Mesendoderm (in vitro differentiated cells): ENCODE measurements around the gene IGFBP2.
"Not testable (repeated sequence)": the region's sequence is repeated elsewhere in the genome, so short reads cannot be mapped to it uniquely, and the experiment has no call there.

ENCODE experiments used
- DNase-seq: peaks from one replicate; pipeline ENCODE4 v3.0.0; 2013
- H2AK5ac ChIP-seq: 2 replicates; pipeline ENCODE4 v1.6.1; 2013; ENCODE audit warnings: low read length, inconsistent platforms
- H2BK120ac ChIP-seq: 2 replicates; pipeline ENCODE4 v1.6.1; 2013; ENCODE audit warnings: low read depth, mild to moderate bottlenecking, low read length, moderate library complexity, mixed read lengths
- H2BK15ac ChIP-seq: replicated peaks from 2 replicates; pipeline ENCODE4 v1.6.1; 2013; ENCODE audit warnings: low read depth, mild to moderate bottlenecking, moderate library complexity
- H2BK5ac ChIP-seq: 2 replicates; pipeline ENCODE4 v1.6.1; 2013; ENCODE audit warnings: low read length, inconsistent platforms
- H3K18ac ChIP-seq: 2 replicates; pipeline ENCODE4 v1.6.1; 2013; ENCODE audit warnings: mild to moderate bottlenecking, low read length, mixed read lengths
- H3K23ac ChIP-seq: one replicate; pipeline ENCODE4 v1.6.1; 2013; ENCODE audit warnings: low read length
- H3K27ac ChIP-seq: 2 replicates; pipeline ENCODE4 v1.5.1; 2013; ENCODE audit warnings: low read depth, mild to moderate bottlenecking, inconsistent platforms, low read length, moderate library complexity
- H3K27me3 ChIP-seq: 2 replicates; pipeline ENCODE4 v1.6.1; 2013; ENCODE audit warnings: low read length, control low read depth, mild to moderate bottlenecking, inconsistent platforms; ENCODE audit not compliant: insufficient read depth, poor library complexity
- H3K36me3 ChIP-seq: 2 replicates; pipeline ENCODE4 v1.6.1; 2013; ENCODE audit warnings: low read length, inconsistent platforms; ENCODE audit not compliant: control insufficient read depth, insufficient read depth
- H3K4ac ChIP-seq: one replicate; pipeline ENCODE4 v1.6.1; 2013; ENCODE audit warnings: low read depth, mild to moderate bottlenecking, low read length, moderate library complexity
- H3K4me1 ChIP-seq: 2 replicates; pipeline ENCODE4 v1.6.1; 2013; ENCODE audit warnings: low read depth, low read length, inconsistent platforms; ENCODE audit not compliant: control insufficient read depth
- H3K4me2 ChIP-seq: 2 replicates; pipeline ENCODE4 v1.6.1; 2013; ENCODE audit warnings: low read length
- H3K4me3 ChIP-seq: 2 replicates; pipeline ENCODE4 v1.5.1; 2013; ENCODE audit warnings: mild to moderate bottlenecking, low read length
- H3K56ac ChIP-seq: one replicate; pipeline ENCODE4 v1.6.1; 2013; ENCODE audit warnings: low read length
- H3K79me1 ChIP-seq: 2 replicates; pipeline ENCODE4 v1.6.1; 2013; ENCODE audit warnings: low read length, inconsistent platforms
- H3K79me2 ChIP-seq: 2 replicates; pipeline ENCODE4 v1.6.1; 2013; ENCODE audit warnings: mild to moderate bottlenecking, low read length; ENCODE audit not compliant: control insufficient read depth, insufficient read depth
- H3K9ac ChIP-seq: 2 replicates; pipeline ENCODE4 v1.6.1; 2013; ENCODE audit warnings: low read length, inconsistent platforms
- H4K5ac ChIP-seq: one replicate; pipeline ENCODE4 v1.6.1; 2013; ENCODE audit warnings: low read length
- H4K8ac ChIP-seq: one replicate; pipeline ENCODE4 v1.6.1; 2013; ENCODE audit warnings: low read depth, mild to moderate bottlenecking, control low read depth, low read length, moderate library complexity
- WGBS: extraction: QIAGEN DNeasy Blood & Tissue Kit; methylation state at CpG from one replicate; pipeline ENCODE4 v1.1.7; 2013; ENCODE audit warnings: low lambda C conversion rate, missing lambda C conversion rate; ENCODE audit not compliant: insufficient coverage; ENCODE audit errors: extremely low coverage; 5-methylcytosine and 5-hydroxymethylcytosine counted together

The IGFBP2 gene

GRCh38 chr2:216597825-216598224 lies 35.4 kb upstream of the IGFBP2 start:
- not testable (repeated sequence) for H2AK5ac ChIP-seq, H3K4me2 ChIP-seq, H3K4ac ChIP-seq, H3K79me2 ChIP-seq, H3K4me3 ChIP-seq, H3K4me1 ChIP-seq, H3K79me1 ChIP-seq, H2BK120ac ChIP-seq, H3K27me3 ChIP-seq, H3K27ac ChIP-seq, H3K18ac ChIP-seq, H2BK15ac ChIP-seq, DNase-seq, H3K56ac ChIP-seq, H4K8ac ChIP-seq, H3K36me3 ChIP-seq, H2BK5ac ChIP-seq, H3K23ac ChIP-seq, H4K5ac ChIP-seq, H3K9ac ChIP-seq
- WGBS = no CpG with 5 or more reads among the region's 7 CpGs

DNA sequence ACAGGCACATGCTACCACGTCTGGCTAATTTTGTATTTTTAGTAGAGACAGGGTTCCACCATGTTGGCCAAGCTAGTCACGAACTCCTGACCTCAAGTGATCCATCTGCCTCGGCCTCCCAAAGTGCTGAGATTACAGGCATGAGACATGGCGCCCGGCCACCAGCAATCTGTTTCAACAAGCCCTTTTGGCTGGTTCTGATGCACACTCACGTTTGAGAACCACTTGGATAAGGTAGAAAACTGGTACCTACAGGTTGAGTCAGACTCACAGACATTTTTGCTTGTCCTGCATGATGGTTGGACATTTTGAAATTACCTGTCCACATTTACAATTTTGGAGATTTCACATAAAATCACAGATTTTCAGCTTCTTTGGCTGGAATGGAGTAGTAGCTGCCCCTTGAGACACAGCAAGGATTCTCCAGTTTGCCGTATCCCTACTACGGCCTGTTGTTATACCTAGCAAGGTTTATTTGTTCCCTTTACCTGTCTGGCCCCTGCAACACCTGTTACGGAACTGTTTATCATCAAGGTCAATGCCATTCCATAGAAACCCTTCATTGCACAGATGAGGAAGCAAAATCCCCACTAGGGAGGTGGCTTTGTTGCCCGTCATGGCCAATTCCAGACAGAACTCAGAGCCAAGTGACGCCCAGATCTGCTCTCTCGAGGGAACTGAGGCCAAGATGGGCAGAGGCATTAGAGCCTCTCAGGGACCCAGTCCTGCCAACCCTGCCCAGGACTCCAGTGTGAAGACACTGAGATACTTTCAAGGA lies 31.4 kb upstream of the IGFBP2 start:
- WGBS = no CpG with 5 or more reads among the region's 12 CpGs
- Histone ChIP-seq H2BK120ac (no peak overlapping the region), H3K23ac (no peak overlapping the region), H3K18ac (no peak overlapping the region), H3K56ac (no peak overlapping the region), H2BK5ac (no peak overlapping the region), H3K4ac (no peak overlapping the region), H3K9ac (no peak overlapping the region), H3K79me1 (no peaks in the 10 kb centered on the region), H3K27me3 (no peaks in the 10 kb centered on the region), H4K8ac (no peak overlapping the region), H3K36me3 (no peaks in the 10 kb centered on the region), H3K27ac (no peak overlapping the region), H3K4me2 (no peak overlapping the region), H3K4me1 (no peaks in the 10 kb centered on the region), H3K4me3 (no peak overlapping the region), H2BK15ac (no peak overlapping the region), H2AK5ac (no peak overlapping the region), H4K5ac (no peak overlapping the region), H3K79me2 (no peaks in the 10 kb centered on the region)
- DNase-seq = no peak

DNA sequence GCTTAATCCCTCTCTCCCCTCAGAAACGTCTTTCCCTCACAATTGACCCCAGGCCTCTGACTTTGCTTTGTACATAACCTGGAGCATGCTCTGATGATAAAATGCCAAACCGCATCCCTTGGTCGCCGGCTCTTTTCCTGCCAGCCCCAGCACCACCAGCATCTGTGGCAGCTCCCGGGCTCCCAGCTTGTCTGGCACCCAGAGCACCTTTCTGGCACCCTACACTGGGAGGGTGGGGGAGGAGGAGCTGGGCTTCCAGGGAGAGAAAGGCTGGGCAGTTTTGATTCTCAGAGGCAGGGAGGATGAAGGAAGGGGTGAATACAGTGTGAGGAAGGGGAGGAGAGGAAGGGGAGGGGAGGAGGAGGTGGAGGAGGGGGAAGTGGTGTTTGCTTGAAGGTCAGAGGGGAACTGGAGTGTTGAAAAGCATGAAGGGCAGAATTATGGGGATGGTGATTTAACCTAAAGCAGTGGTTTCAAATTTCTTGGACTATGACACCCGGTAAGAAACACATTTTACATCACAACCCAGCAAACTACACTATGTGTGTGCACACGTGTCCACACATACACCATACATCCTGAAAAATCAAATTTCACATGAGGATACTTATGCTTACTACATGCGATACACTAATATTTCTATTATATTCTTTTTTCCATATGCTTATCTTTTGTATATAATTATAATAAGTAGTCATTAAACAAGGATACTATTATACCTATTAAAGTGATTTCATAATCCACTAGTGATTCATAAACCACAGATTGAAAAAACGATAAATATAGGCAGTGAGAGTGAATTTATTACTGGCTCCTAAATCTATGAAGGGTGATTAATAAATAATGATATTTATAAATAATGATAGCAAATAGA lies 30.0 kb upstream of the IGFBP2 start:
- H3K23ac ChIP-seq = no peak overlapping the region
- H2BK120ac ChIP-seq = peak overlapping the region; percentile 31
- no peak for DNase-seq
- H3K79me1 ChIP-seq = no peaks in the 10 kb centered on the region
- H3K36me3 ChIP-seq = no peaks in the 10 kb centered on the region
- H2AK5ac ChIP-seq = no peak overlapping the region
- H3K4me3 ChIP-seq = no peak overlapping the region
- H2BK5ac ChIP-seq = no peak overlapping the region
- H3K4me1 ChIP-seq = peaks cover 2% of the 10 kb centered on the region
- H3K4ac ChIP-seq = no peak overlapping the region
- H3K27me3 ChIP-seq = no peaks in the 10 kb centered on the region
- H3K27ac ChIP-seq = no peak overlapping the region
- H3K56ac ChIP-seq = no peak overlapping the region
- no CpG with 5 or more reads among the region's 9 CpGs for WGBS
- no peak overlapping the region for H3K18ac ChIP-seq
- no peaks in the 10 kb centered on the region for H3K79me2 ChIP-seq
- no peak overlapping the region for H3K4me2 ChIP-seq
- no peak overlapping the region for H2BK15ac ChIP-seq
- no peak overlapping the region for H3K9ac ChIP-seq
- H4K5ac ChIP-seq = no peak overlapping the region
- H4K8ac ChIP-seq = no peak overlapping the region

GRCh38 chr2:216603884-216604245 lies 29.4 kb upstream of the IGFBP2 start:
- no peak overlapping the region for H3K23ac ChIP-seq
- no peak overlapping the region for H4K8ac ChIP-seq
- H3K4me3 ChIP-seq = no peak overlapping the region
- no peak overlapping the region for H2BK15ac ChIP-seq
- no peak overlapping the region for H3K9ac ChIP-seq
- WGBS = no CpG with 5 or more reads among the region's 3 CpGs
- H2BK120ac ChIP-seq = no peak overlapping the region
- H3K36me3 ChIP-seq = no peaks in the 10 kb centered on the region
- no peak overlapping the region for H4K5ac ChIP-seq
- H2AK5ac ChIP-seq = no peak overlapping the region
- no peak overlapping the region for H2BK5ac ChIP-seq
- H3K4me2 ChIP-seq = no peak overlapping the region
- DNase-seq = no peak
- H3K18ac ChIP-seq = no peak overlapping the region
- H3K4ac ChIP-seq = no peak overlapping the region
- H3K4me1 ChIP-seq = peaks cover 2% of the 10 kb centered on the region
- H3K79me1 ChIP-seq = no peaks in the 10 kb centered on the region
- H3K27me3 ChIP-seq = no peaks in the 10 kb centered on the region
- no peak overlapping the region for H3K27ac ChIP-seq
- H3K79me2 ChIP-seq = no peaks in the 10 kb centered on the region
- no peak overlapping the region for H3K56ac ChIP-seq

DNA sequence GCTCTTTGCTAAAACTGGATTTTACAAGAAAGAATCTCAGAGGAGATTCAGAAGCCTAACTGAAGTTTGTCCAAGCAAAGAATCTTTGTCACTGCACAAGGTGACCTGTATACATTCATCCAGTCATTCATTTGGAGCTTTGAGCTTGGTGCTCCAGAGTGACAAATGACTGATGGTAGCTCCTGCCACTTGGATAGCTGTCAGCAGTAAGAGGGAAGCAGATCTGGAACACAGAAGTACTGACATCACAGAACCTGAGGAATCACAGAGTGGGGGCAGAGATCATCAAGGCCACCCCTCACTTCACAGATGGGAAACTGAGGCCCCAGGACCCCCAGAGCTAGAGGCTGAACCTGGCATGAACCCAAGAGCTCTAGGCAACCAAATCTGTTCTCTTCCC lies 28.8 kb upstream of the IGFBP2 start:
- H3K18ac ChIP-seq = no peak overlapping the region
- H3K4me2 ChIP-seq = no peak overlapping the region
- H3K56ac ChIP-seq = no peak overlapping the region
- no peak overlapping the region for H2BK120ac ChIP-seq
- no peak overlapping the region for H4K5ac ChIP-seq
- no peak overlapping the region for H4K8ac ChIP-seq
- DNase-seq = no peak
- H3K79me2 ChIP-seq = no peaks in the 10 kb centered on the region
- H3K27me3 ChIP-seq = no peaks in the 10 kb centered on the region
- no peak overlapping the region for H3K23ac ChIP-seq
- no peaks in the 10 kb centered on the region for H3K79me1 ChIP-seq
- H3K4me1 ChIP-seq = peaks cover 2% of the 10 kb centered on the region
- H3K4me3 ChIP-seq = no peak overlapping the region
- H3K9ac ChIP-seq = no peak overlapping the region
- H2BK5ac ChIP-seq = no peak overlapping the region
- no peak overlapping the region for H2BK15ac ChIP-seq
- no peak overlapping the region for H3K27ac ChIP-seq
- no peak overlapping the region for H2AK5ac ChIP-seq
- no peak overlapping the region for H3K4ac ChIP-seq
- H3K36me3 ChIP-seq = no peaks in the 10 kb centered on the region
